Smooth muscle cell of the pulmonary artery (primary cell): ENCODE measurements around the gene CD9. TPM values are rescaled to one million over a fixed set of nuclear protein-coding genes. Genes with fewer than 3 reads are reported as not detected.

Experiments
- total RNA-seq: library from RNA; depleted of rRNA; stranded (reverse); fragments of >200 nt; gene quantifications from 2 replicates; pipeline ENCODE4 v1.2.3, GENCODE V29; 2014

Gene CD9, protein sequence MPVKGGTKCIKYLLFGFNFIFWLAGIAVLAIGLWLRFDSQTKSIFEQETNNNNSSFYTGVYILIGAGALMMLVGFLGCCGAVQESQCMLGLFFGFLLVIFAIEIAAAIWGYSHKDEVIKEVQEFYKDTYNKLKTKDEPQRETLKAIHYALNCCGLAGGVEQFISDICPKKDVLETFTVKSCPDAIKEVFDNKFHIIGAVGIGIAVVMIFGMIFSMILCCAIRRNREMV
- total RNA-seq, result 364 and 415 TPM in 2 replicates

GRCh38 chr12:6200256-6201212, at the start of gene CD9:
TSS of gene CD9 (plus strand) at chr12:6200400. CDS start at chr12:6200500, 100 bp downstream.

Other genes starting within 250 kb of the CD9 start
- 0.92 and 1.2 TPM in 2 replicates for gene VWF, start 75.7 kb upstream of the CD9 start, total RNA-seq
- 0.13 and 0.39 TPM in 2 replicates for gene PLEKHG6, start 110.3 kb downstream of the CD9 start, total RNA-seq
- gene TNFRSF1A, start 141.7 kb downstream of the CD9 start, total RNA-seq, result 134 and 172 TPM in 2 replicates
- gene SCNN1A, start 175.2 kb downstream of the CD9 start, total RNA-seq, result 0.07 TPM in 1 of 2 replicates, not detected in the other
- gene LTBR, start 183.8 kb downstream of the CD9 start, total RNA-seq, result 80.0 and 101 TPM in 2 replicates
- not detected in 2 replicates for gene CD27, start 244.6 kb downstream of the CD9 start, total RNA-seq